ENCODE data around the gene KLHL28.

KLHL28 gene

GRCh38 chr14:44961151-44961553 lies 595 bp downstream of the KLHL28 start:
- in situ Hi-C loops (cut with MboI; ENCODE audit: low sequenced_read_pairs), result no loop called here

DNA sequence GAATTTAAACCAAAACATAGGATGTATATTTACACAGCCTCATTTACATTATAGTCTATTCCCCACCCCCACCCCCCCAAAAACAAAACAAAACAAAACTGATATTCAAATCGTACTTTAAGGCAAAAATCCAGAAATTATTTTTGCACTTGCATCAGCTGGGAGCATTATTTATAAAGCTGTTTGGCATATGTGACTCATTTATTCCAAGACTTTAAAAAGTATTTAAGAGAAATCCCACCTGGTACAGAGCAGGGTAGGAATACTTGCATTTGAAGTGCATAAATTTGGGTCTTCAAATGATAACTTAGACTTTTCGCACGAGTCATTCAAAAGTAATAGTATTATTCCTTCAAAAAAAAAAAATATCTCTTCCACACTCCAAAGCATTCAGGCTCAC lies 1.1 kb downstream of the KLHL28 start:
- in situ Hi-C loops (cut with MboI; ENCODE audit: low sequenced_read_pairs), result no loop called here

DNA sequence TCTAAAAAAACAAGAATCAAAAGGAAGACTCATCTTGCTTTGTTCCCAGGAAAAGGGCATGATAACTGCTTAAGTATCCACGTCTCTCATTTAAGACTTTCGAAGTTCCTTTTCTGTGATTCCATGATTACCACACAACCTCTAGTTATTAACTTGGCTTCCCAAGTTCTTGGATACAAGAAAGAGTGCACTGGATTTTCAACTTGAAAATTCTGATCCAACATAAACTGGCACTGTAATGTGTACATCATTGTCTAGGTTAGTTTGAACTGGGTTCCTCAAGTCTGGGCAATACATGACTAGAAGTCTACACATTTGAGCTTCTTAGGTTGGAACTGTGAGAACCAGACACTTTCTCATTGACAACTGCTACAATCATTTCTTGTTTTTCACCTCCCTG lies 1.6 kb downstream of the KLHL28 start:
- in situ Hi-C loops (cut with MboI; ENCODE audit: low sequenced_read_pairs), result no loop called here

DNA sequence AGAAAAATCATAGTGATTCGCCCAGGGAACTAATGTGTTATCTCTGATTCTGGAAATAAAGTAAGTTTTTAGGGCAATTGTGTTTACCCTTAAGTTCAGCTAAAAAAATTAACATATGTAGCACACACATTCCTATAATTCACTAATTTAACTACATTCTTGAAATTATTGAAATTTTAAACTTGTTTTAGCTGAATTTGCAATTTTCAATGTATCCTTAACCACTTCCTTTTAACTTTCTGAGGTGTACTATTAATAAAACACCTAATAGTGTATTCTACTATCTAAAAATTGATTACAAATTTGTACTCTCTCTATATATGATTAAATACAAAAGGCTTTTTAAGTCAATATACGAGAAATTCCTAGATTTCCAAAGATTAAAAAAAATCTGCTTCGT lies 2.2 kb downstream of the KLHL28 start:
- in situ Hi-C loops (cut with MboI; ENCODE audit: low sequenced_read_pairs), result no loop called here

GRCh38 chr14:44956866-44957265 lies 4.9 kb downstream of the KLHL28 start:
- in situ Hi-C loops (cut with MboI; ENCODE audit: low sequenced_read_pairs), result no loop called here

GRCh38 chr14:44955528-44955927 lies 6.2 kb downstream of the KLHL28 start:
- in situ Hi-C loops (cut with MboI; ENCODE audit: low sequenced_read_pairs), result no loop called here

DNA sequence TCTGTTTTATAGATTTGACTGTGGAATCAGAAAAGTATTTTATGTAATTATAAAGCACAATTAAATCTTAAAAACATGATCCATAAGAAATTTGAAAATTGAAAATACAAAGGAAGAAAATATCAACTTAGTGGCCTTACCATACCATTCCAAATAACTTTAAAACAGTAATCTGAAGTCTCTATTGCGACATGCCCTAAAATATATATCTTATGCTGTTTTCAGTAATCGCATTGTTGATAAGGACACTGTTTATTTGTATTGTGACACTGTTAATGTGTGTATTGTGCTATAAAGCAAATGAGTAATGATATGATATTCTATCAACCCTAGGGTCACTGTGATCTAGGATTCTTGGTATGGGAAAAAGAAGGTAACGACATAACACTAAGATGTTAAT lies 7.0 kb downstream of the KLHL28 start:
- in situ Hi-C loops (cut with MboI; ENCODE audit: low sequenced_read_pairs), result no loop called here

DNA sequence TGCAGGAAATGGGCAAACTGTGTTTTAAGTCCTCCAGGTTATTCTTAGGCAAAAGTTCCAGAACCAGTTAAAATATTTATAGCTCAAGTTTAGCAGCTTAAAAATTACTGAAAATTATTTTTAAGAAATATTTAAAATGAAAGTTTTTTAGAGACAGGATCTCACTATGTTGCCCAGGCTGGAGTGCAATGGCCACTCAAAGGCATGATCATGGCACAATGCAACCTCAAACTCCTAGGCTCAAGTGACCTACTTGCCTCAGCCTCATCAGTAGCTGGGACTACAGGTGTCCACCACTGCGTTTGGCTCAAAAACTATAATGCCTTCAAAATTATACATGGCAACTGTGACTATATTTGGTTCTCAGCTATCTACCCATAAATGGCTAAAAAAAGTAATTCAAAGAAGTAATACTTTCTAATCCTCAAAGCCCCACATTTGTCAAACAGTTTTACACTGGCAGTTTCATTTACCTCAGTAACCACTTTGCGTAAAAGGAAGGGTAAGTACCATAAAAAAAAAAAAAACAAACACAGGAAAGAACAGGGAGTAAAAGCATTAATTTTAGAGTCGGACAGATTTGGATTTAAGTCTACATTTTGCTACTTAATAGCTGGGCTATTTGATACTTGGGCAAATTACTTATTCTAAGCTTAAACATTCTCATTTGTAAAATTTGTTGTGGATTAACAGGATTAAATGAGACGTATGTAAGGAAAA lies 9.2 kb downstream of the KLHL28 start:
- in situ Hi-C loops (cut with MboI; ENCODE audit: low sequenced_read_pairs), result no loop called here

DNA sequence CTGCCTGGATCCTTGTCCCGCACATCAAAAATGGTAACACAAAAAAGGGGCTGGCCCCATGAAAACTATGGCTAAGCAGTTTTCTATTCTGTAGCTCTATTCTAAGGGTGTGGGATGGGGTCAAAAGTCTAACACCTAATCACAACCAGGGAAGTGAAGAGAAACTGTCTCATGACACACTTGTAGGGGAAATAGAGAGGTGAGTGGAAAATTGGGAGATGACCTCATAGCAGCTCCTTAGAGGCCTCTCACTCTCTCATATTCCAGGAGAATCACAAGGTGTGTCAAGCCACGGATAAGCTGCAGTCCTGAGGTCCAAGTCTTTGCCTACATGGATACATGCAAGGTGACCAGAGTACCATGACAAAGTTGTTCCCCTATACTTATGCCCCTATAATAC lies 10.7 kb downstream of the KLHL28 start:
- in situ Hi-C loops (cut with MboI; ENCODE audit: low sequenced_read_pairs), result no loop called here

GRCh38 chr14:44945264-44945663 lies 16.5 kb downstream of the KLHL28 start:
- in situ Hi-C loops (cut with MboI; ENCODE audit: low sequenced_read_pairs), result no loop called here

DNA sequence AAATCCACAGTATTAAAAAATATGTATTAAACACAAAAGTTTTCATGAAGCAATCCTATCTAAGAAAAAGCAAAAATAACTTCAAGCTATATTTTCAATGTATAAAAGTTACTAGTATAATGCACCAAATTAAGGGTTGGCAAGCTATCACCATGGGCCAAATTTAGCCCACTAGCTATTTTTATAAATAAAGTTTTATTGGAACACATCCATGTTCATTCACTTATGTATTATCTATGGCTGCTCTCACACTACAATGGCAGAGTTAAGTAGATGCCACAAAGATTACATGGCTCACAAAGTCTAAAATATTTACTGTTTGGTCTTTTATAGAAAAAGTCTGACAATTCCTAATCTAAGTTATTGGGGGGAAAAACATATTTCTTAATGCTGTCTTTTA lies 17.6 kb downstream of the KLHL28 start:
- in situ Hi-C loops (cut with MboI; ENCODE audit: low sequenced_read_pairs), result no loop called here

DNA sequence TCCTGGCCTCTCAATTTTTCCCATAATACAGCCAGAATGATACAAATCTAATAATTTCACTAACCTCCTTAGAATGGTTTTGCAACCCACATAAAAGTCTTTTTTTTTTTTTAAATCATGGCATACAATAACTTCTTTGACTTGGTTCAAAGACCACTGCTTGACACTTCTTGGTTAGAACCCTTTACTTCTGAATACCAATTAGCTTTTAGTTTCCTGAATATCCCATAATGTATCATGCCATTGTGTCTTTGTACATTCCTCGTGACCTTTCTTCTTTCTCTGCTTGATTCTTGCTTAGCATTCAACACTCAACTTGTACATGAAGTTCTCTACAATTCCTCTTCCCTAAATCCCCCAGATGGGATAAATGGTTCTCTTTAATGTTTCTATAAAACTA lies 19.3 kb downstream of the KLHL28 start:
- in situ Hi-C loops (cut with MboI; ENCODE audit: low sequenced_read_pairs), result no loop called here

- in situ Hi-C loops (cut with MboI; ENCODE audit: low sequenced_read_pairs), result no loop called here
Measured at GRCh38 chr14:44941591-44941990, 20.2 kb downstream of the KLHL28 start.

GRCh38 chr14:44940944-44941343 lies 20.8 kb downstream of the KLHL28 start:
- in situ Hi-C loops (cut with MboI; ENCODE audit: low sequenced_read_pairs), result no loop called here

DNA sequence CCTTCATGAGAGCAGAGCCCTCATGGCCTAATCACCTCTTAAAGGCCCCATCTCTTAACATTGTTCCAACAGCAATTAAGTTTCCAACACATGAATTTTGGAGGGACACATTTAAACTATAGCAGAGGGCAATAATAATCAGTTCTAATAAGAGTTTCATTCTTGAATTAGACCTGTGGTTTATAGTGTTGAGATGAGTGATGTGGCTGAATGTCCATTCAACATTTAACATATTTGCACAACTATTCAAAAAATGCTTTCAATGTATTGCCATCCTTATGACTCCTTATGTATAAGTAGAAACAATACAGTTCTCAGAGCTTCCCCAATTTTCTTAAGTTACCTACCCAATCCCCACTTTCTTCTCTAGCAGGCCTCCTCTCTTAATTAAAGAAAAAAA lies 21.5 kb downstream of the KLHL28 start:
- in situ Hi-C loops (cut with MboI; ENCODE audit: low sequenced_read_pairs), result no loop called here

DNA sequence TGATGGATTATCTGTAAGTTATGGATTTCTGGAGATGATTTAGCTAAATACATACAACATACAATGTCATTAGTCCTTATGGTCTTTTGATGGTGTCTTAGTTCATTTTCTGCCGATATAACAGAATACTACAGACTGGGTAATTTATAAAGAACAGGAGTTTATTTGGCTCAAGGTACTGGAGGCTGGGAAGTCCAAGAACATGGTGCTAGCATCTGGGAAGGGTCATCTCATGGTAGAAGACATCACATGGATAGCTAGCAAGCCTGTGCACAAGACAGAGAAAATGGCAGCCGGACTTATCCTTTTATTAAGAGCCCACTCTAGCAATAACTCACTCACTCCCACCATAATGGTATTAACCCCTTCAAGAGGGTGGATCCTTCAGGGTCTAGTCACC lies 24.2 kb downstream of the KLHL28 start:
- in situ Hi-C loops (cut with MboI; ENCODE audit: low sequenced_read_pairs), result no loop called here

DNA sequence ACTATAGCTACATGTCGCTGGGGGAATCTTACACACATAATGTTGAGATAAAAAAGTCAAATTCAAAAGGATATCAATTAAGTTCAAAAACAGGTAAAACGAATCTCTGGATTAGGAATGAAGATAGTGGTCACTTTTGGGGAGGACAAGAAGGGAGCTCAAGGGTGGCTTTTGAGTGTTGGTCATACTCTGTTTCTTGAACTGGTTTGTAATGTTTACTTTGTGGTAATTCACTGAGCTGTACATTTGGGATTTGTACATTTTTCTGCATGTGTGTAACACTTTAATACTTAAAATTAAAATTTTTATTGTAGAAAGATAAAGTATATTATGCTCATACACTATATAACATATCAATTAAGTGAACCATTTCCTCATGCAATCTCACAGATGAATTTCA lies 26.6 kb downstream of the KLHL28 start:
- in situ Hi-C loops (cut with MboI; ENCODE audit: low sequenced_read_pairs), result no loop called here

DNA sequence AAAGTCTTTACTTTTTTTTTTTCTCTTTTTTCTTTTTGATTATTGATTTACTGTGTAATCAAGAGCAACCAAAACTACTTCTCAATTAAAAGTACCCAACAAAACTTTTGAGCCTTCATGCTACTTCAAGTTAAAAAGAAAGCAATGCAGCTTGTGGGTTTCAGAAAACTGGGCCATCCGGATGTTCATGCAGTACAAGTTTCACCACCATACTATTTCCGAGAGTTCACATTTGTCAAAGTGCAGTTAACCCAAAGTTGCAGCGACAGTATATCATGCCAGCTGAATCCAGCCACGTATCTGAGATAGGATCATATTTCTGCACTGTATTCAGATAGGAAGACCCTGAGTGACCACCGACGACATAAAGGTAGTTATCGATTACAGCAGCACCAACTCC lies 33.0 kb downstream of the KLHL28 start:
- in situ Hi-C loops (cut with MboI; ENCODE audit: low sequenced_read_pairs), result no loop called here

GRCh38 chr14:44914849-44915248 lies 46.9 kb downstream of the KLHL28 start:
- in situ Hi-C loops (cut with MboI; ENCODE audit: low sequenced_read_pairs), result no loop called here

DNA sequence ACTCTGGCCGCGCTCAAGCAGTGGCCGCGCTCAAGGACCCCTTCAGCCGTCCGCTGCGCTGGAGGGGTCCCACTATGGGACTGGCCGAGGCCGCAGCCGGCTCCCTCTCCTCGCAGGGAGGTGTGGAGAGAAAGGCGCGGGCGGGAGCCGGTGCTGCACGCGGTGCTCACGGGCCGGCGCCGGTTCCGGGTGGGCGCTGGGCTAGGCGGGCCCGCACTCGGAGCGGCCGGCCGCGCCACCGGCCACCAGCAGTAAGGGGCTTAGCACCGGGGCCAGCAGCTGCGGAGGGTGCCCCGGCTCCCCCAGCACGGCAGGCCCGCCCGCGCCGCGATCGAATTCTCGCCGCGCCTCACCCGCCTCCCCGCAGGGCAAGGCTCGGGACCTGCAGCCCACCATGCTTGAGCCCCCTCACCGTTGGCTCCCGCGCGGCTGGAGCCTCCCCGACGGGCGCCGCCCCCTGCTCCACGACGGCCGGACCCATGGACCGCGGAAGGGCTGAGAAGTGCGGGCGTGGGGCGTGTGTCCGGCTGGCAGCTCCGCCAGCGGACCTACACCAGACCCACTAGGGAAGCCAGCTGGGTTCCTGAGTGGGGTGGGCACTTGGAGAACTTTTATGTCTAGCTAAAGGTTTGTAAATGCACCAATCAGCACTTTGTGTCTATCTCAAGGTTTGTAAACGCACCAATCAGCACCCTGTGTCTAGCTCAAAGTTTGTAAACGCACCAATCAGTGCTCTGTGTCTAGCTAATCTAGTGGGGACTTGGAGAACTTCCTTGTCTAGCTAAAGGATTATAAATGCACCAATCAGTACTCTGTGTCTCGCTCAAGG lies 49.5 kb downstream of the KLHL28 start:
- in situ Hi-C loops (cut with MboI; ENCODE audit: low sequenced_read_pairs), result no loop called here

DNA sequence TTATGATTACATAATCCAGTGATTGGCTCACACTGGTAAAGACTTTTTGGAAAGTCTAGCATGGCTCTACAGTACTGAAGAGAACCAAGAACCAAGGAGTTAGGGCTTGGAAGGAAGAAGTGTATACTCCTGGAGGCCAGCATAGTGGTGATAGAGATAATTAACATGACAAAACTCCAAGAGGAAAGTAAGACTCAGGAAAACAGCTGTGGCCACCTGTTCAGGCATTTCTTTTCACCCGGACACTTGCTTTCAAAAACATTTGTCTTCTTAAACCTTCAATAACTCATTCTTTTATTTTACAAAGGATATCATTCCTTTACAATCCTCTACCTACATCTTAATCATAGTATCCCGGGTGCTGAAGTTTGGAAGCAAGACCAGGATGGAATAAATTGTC lies 50.9 kb downstream of the KLHL28 start:
- in situ Hi-C loops (cut with MboI; ENCODE audit: low sequenced_read_pairs), result no loop called here

GRCh38 chr14:44901696-44902095 lies 60.1 kb downstream of the KLHL28 start:
- in situ Hi-C loops (cut with MboI; ENCODE audit: low sequenced_read_pairs), result no loop called here
